ENCODE results near the gene LRMDA. TPM values are rescaled to one million over a fixed set of nuclear protein-coding genes. Genes with fewer than 3 reads are reported as not detected.

The LRMDA gene
- total and polyA plus RNA-seq, 2 of the 8 experiments (the other 6 are each of a cell fraction or from before 2014, with no cell fraction given), result 0.86 to 2.8 TPM

- Histone ChIP-seq H3K27ac (ENCODE audit: low read depth, low read length) (no peak overlapping the region), H4K20me1 (replicated peaks in 1 of 2; ENCODE audit: control insufficient read depth in 1 of 2, insufficient read depth in 2 of 2, low read length in 2 of 2) (no peaks in the 10 kb centered on the region), H3K14ac (ENCODE audit: insufficient read length) (no peak overlapping the region), H4K8ac (ENCODE audit: extremely low read depth, insufficient read depth, low read length) (no peak overlapping the region), H3K9me3 (ENCODE audit: insufficient read depth in 2 of 2, low read depth in 1 of 2, low read length in 1 of 2) (no peaks in the 10 kb centered on the region), H2BK15ac (ENCODE audit: low read length) (no peak overlapping the region), H2AK5ac (ENCODE audit: low read depth, low read length) (no peak overlapping the region), H3K79me2 (ENCODE audit: control insufficient read depth in 1 of 2, insufficient read depth in 2 of 2, low read length in 2 of 2) (no peaks in the 10 kb centered on the region), H2AFZ (ENCODE audit: low read length) (no peak overlapping the region), H4K5ac (ENCODE audit: insufficient read length, low read depth, low read length) (no peak overlapping the region), H3K4me3 (ENCODE audit: extremely low read depth in 1 of 4, insufficient read depth in 2 of 4, low read depth in 3 of 4, low read length in 4 of 4) (no peak overlapping the region), H3K23ac (ENCODE audit: insufficient read length) (no peak overlapping the region), H2BK12ac (ENCODE audit: low read depth, low read length) (no peak overlapping the region), H3K9ac (replicated peaks in 1 of 4; ENCODE audit: extremely low read depth in 1 of 4, low read depth in 3 of 4, low read length in 3 of 4) (no peak overlapping the region), H2BK5ac (ENCODE audit: low read depth, low read length) (no peak overlapping the region), H2BK120ac (replicated peaks; ENCODE audit: low read depth, low read length) (no peak overlapping the region), H3K79me1 (ENCODE audit: low read depth, low read length) (no peaks in the 10 kb centered on the region), H4K91ac (replicated peaks; ENCODE audit: insufficient read length, low read length) (no peak overlapping the region), H2BK20ac (ENCODE audit: low read length) (no peak overlapping the region), H3K27me3 (replicated peaks in 1 of 4; ENCODE audit: control insufficient read depth in 3 of 4, extremely low read depth in 1 of 4, insufficient read depth in 3 of 4, low read length in 3 of 4) (no peaks in the 10 kb centered on the region), H3K4me1 (replicated peaks in 1 of 4; ENCODE audit: control insufficient read depth in 3 of 4, insufficient read depth in 4 of 4, low read length in 3 of 4) (peaks cover 1 to 16% (median 8%) of the 10 kb centered on the region in 4 experiments; a peak in 4 of 7 replicates), H3K18ac (ENCODE audit: extremely low read depth, low read length) (no peak overlapping the region), H3K56ac (replicated peaks; ENCODE audit: insufficient read length, low read depth, low read length) (no peak overlapping the region), H3K4ac (replicated peaks; ENCODE audit: insufficient read length, low read depth, low read length) (no peak overlapping the region), H3K36me3 (ENCODE audit: control insufficient read depth in 2 of 4, insufficient read depth in 4 of 4, low read length in 3 of 4) (no peaks in the 10 kb centered on the region), H3K4me2 (ENCODE audit: insufficient read depth in 1 of 2, low read depth in 2 of 2, low read length in 2 of 2) (no peak overlapping the region), H3K23me2 (ENCODE audit: low read depth, low read length) (no peaks in the 10 kb centered on the region)
- POLR2A ChIA-PET (ENCODE audit: partially characterized antibody), result interaction anchor here (1.0 kb wide), 1 partner anchor 148 kb away, joined by 3 read pairs; no protein-coding TSS in a partner anchor
- WGBS, 2 experiments (ENCODE audit: extremely low coverage in 1 of 2, insufficient coverage in 1 of 2, insufficient read length in 1 of 2, insufficient replicate concordance in 2 of 2, low coverage in 1 of 2, low lambda C conversion rate in 2 of 2, missing lambda C conversion rate in 1 of 2), result 70% methylated on average over 7 of the region's 7 CpGs; no CpG with 5 or more reads in 1 of the 2 experiments
- no peak for DNase-seq (ENCODE audit: low read depth in 1 of 2, low spot score in 2 of 2)
- TF ChIP-seq TBP (IDR thresholded peaks at IDR 0.05; ENCODE audit: low read depth, low read length), result no peak
- CTCF ChIA-PET (ENCODE audit: partially characterized antibody), result interaction anchor here (0.5 to 0.6 kb wide), 2 partner anchors 94 to 770 kb away, joined by 3 read pairs; no protein-coding TSS in a partner anchor
- no peak for FAIRE-seq
These were observed 111.5 kb downstream of the LRMDA start for GRCh38 chr10:75542906-75543305.
